ENCODE results near the gene FBXO48.

The FBXO48 gene

GRCh38 chr2:68467077-68467960, at the start of gene FBXO48, which contains the start of gene APLF:
FBXO48 (minus strand) TSS chr2:68467294; CDS start chr2:68465145, 2,149 bp downstream.
APLF (plus strand) TSS chr2:68467585; CDS start chr2:68467732, 147 bp downstream.
- H3F3A ChIP-seq (ENCODE audit: insufficient read depth, low read length), result no peaks in the 10 kb centered on the region
- no peaks in the 10 kb centered on the region for H3K79me2 ChIP-seq (ENCODE audit: insufficient read depth, low read length)
- H3K36me3 ChIP-seq (ENCODE audit: insufficient read depth, low read length), result no peaks in the 10 kb centered on the region
- peak within 1 kb of the TSS; percentile 41 for H3K27ac ChIP-seq (ENCODE audit: low read depth, low read length, poor library complexity, severe bottlenecking)
- TF ChIP-seq CTCF (IDR thresholded peaks at IDR 0.05; ENCODE audit: low read length) (no peak), EZH2 (IDR thresholded peaks at IDR 0.05; ENCODE audit: borderline replicate concordance, low read length) (no peak)
- peak within 1 kb of the TSS; percentile 62 for H2AFZ ChIP-seq (ENCODE audit: low read length)
- no peaks in the 10 kb centered on the region for H3K9me2 ChIP-seq (ENCODE audit: low read depth, low read length)
- H3K27me3 ChIP-seq (ENCODE audit: insufficient read depth, low read length), result no peaks in the 10 kb centered on the region
- H3K4me2 ChIP-seq (ENCODE audit: low read length), result peak within 1 kb of the TSS; percentile 87
- peaks cover 34% of the 10 kb centered on the region for H3K4me1 ChIP-seq (ENCODE audit: insufficient read depth, low read length, severe bottlenecking)
- no peaks in the 10 kb centered on the region for H3K9me3 ChIP-seq (ENCODE audit: low read length)
- H3K9ac ChIP-seq (ENCODE audit: low read length), result peak within 1 kb of the TSS; percentile 95
- peak within 1 kb of the TSS; percentile 81 for H3K4me3 ChIP-seq (ENCODE audit: low read depth, low read length, poor library complexity, severe bottlenecking)
- H4K20me1 ChIP-seq (ENCODE audit: insufficient read depth, low read length), result no peaks in the 10 kb centered on the region

- no peaks in the 10 kb centered on the region for H3K27me3 ChIP-seq (ENCODE audit: insufficient read depth, low read length)
- H3K9me2 ChIP-seq (ENCODE audit: low read depth, low read length), result no peaks in the 10 kb centered on the region
- no peaks in the 10 kb centered on the region for H3K4me1 ChIP-seq (ENCODE audit: insufficient read depth, low read length, severe bottlenecking)
- no peaks in the 10 kb centered on the region for H3K9me3 ChIP-seq (ENCODE audit: low read length)
- H4K20me1 ChIP-seq (ENCODE audit: insufficient read depth, low read length), result no peaks in the 10 kb centered on the region
- H3F3A ChIP-seq (ENCODE audit: insufficient read depth, low read length), result no peaks in the 10 kb centered on the region
- no peak overlapping the region for H3K4me2 ChIP-seq (ENCODE audit: low read length)
- no peak overlapping the region for H3K4me3 ChIP-seq (ENCODE audit: low read depth, low read length, poor library complexity, severe bottlenecking)
- no peak overlapping the region for H3K27ac ChIP-seq (ENCODE audit: low read depth, low read length, poor library complexity, severe bottlenecking)
- H3K79me2 ChIP-seq (ENCODE audit: insufficient read depth, low read length), result no peaks in the 10 kb centered on the region
- TF ChIP-seq CTCF (IDR thresholded peaks at IDR 0.05; ENCODE audit: low read length), result no peak
- no peak for TF ChIP-seq EZH2 (IDR thresholded peaks at IDR 0.05; ENCODE audit: borderline replicate concordance, low read length)
- no peaks in the 10 kb centered on the region for H3K36me3 ChIP-seq (ENCODE audit: insufficient read depth, low read length)
- H3K9ac ChIP-seq (ENCODE audit: low read length), result no peak overlapping the region
- no peak overlapping the region for H2AFZ ChIP-seq (ENCODE audit: low read length)
Measured at GRCh38 chr2:68516051-68516955, 49.2 kb upstream of the FBXO48 start.

DNA sequence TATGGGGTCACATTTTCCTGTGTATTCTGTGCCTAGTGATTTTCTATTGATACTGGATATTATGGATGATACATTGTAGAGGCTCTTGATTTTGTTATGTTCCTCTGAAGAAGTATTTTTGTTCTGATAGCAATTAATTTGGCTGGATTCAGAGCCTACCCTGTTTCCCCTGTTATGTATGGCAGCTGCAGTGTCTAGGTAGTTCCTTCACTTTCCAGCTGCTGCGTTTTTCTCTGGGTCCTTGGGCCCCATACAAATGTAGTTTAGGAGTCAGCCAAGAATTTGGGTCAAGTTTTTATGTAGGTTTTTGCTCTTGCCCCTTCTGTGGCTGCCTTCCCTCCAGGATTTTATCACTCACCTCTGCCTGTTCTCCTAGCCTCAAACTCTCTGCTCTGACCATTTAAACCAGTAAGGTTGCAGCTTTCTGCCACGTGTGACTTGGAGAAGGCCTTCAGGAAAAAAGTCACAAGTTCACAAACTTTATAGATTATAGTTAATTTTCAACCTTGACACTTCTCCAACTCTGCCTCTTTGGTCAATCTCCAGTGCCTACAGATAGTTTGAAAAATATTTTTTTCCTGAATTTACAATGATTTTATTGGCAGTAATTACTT, 47.3 kb upstream of the FBXO48 start:
- no peak for TF ChIP-seq CTCF (IDR thresholded peaks at IDR 0.05; ENCODE audit: low read length)
- TF ChIP-seq EZH2 (IDR thresholded peaks at IDR 0.05; ENCODE audit: borderline replicate concordance, low read length), result no peak

More for the DNA sequence above, 47.3 kb upstream of the FBXO48 start:
- H3K4me3 ChIP-seq (ENCODE audit: low read depth, low read length, poor library complexity, severe bottlenecking), result no peak overlapping the region
- H4K20me1 ChIP-seq (ENCODE audit: insufficient read depth, low read length), result no peaks in the 10 kb centered on the region
- no peak overlapping the region for H3K27ac ChIP-seq (ENCODE audit: low read depth, low read length, poor library complexity, severe bottlenecking)
- no peaks in the 10 kb centered on the region for H3K79me2 ChIP-seq (ENCODE audit: insufficient read depth, low read length)
- H3F3A ChIP-seq (ENCODE audit: insufficient read depth, low read length), result no peaks in the 10 kb centered on the region
- no peak overlapping the region for H3K9ac ChIP-seq (ENCODE audit: low read length)
- 0 out of 2 replicates have a peak, but pooled peaks cover 5% of the 10 kb centered on the region for H3K9me3 ChIP-seq (ENCODE audit: low read length)
- H3K4me1 ChIP-seq (ENCODE audit: insufficient read depth, low read length, severe bottlenecking), result no peaks in the 10 kb centered on the region
- H3K4me2 ChIP-seq (ENCODE audit: low read length), result no peak overlapping the region
- no peaks in the 10 kb centered on the region for H3K36me3 ChIP-seq (ENCODE audit: insufficient read depth, low read length)
- no peaks in the 10 kb centered on the region for H3K9me2 ChIP-seq (ENCODE audit: low read depth, low read length)
- no peaks in the 10 kb centered on the region for H3K27me3 ChIP-seq (ENCODE audit: insufficient read depth, low read length)
- H2AFZ ChIP-seq (ENCODE audit: low read length), result no peak overlapping the region
